Nephron progenitor cell (in vitro differentiated cells): ENCODE data around the gene PSAPL1.
"Not testable (repeated sequence)": the region's sequence is repeated elsewhere in the genome, so short reads cannot be mapped to it uniquely, and the experiment has no call there.

Source experiments
- DNase-seq: peaks from one replicate; pipeline ENCODE4 v3.0.0; 2021
- H3K27ac Mint-ChIP-seq: 2 replicates; pipeline ENCODE4 v1.8.0; 2021; ENCODE audit warnings: mild to moderate bottlenecking, moderate library complexity, mixed read lengths
- H3K27me3 Mint-ChIP-seq: 2 replicates; pipeline ENCODE4 v1.8.0; 2021; ENCODE audit warnings: mild to moderate bottlenecking, low read depth, mixed read lengths; ENCODE audit not compliant: poor library complexity
- H3K36me3 Mint-ChIP-seq: 2 replicates; pipeline ENCODE4 v1.8.0; 2021; ENCODE audit warnings: low read depth, mixed read lengths
- H3K4me1 Mint-ChIP-seq: 2 replicates; pipeline ENCODE4 v1.8.0; 2021; ENCODE audit warnings: mixed read lengths
- H3K4me3 Mint-ChIP-seq: 2 replicates; pipeline ENCODE4 v1.8.0; 2021; ENCODE audit warnings: mild to moderate bottlenecking, moderate library complexity, mixed read lengths
- H3K9me3 Mint-ChIP-seq: 2 replicates; pipeline ENCODE4 v1.8.0; 2021; ENCODE audit warnings: mild to moderate bottlenecking, moderate library complexity, mixed read lengths
- CTCF ChIP-seq: fragments of 200-600 bp; sonication (generic); IDR thresholded peaks from 2 replicates; pipeline ENCODE4 v1.5.0; 2021; ENCODE audit warnings: antibody characterized with exemption

The PSAPL1 gene

GRCh38 chr4:7458477-7458876, 23.7 kb upstream of the PSAPL1 start:
- no peak for TF ChIP-seq CTCF
- H3K27ac Mint-ChIP-seq: peak overlapping the region; percentile 74
- H3K27me3 Mint-ChIP-seq: no peaks in the 10 kb centered on the region
- peaks cover 52% of the 10 kb centered on the region for H3K4me1 Mint-ChIP-seq
- H3K9me3 Mint-ChIP-seq: no peaks in the 10 kb centered on the region
- H3K36me3 Mint-ChIP-seq: no peaks in the 10 kb centered on the region
- no peak for DNase-seq
- no peak overlapping the region for H3K4me3 Mint-ChIP-seq

DNA sequence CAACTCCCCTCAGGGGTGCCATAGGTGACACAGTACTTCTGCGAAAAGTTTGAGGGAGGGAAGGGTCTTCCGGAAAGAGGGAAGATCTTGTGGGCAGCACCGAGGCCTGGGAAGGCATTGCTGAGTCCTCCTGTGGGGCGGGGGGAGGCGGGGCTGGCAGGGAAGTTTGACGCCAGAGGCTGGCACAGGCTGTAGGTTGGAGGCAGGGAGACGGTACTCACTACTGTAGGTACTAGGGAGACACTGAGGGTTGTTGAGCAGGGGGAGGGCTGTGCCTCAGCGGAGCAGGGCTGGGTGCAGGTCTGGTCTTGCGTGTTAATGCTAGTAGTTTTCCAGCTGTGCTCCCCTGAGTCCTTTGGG, 23.3 kb upstream of the PSAPL1 start:
- Mint-ChIP-seq H3K27ac (peak overlapping the region; percentile 74), H3K36me3 (no peaks in the 10 kb centered on the region), H3K27me3 (no peaks in the 10 kb centered on the region), H3K9me3 (no peaks in the 10 kb centered on the region), H3K4me1 (peaks cover 47% of the 10 kb centered on the region), H3K4me3 (no peak overlapping the region)
- no peak for TF ChIP-seq CTCF
- DNase-seq: no peak

GRCh38 chr4:7457201-7458065, 22.7 kb upstream of the PSAPL1 start:
- Mint-ChIP-seq H3K27me3 (peaks cover 3% of the 10 kb centered on the region), H3K36me3 (no peaks in the 10 kb centered on the region), H3K4me3 (no peak overlapping the region), H3K27ac (peak overlapping the region; percentile 25), H3K4me1 (peaks cover 41% of the 10 kb centered on the region), H3K9me3 (no peaks in the 10 kb centered on the region)
- DNase-seq: no peak
- no peak for TF ChIP-seq CTCF

- H3K9me3 Mint-ChIP-seq, H3K27ac Mint-ChIP-seq, DNase-seq, H3K36me3 Mint-ChIP-seq, H3K4me3 Mint-ChIP-seq: not testable (repeated sequence)
- peaks cover 14% of the 10 kb centered on the region for H3K4me1 Mint-ChIP-seq
- peaks cover 14% of the 10 kb centered on the region for H3K27me3 Mint-ChIP-seq
Observed at GRCh38 chr4:7452802-7453201, 18.1 kb upstream of the PSAPL1 start.

DNA sequence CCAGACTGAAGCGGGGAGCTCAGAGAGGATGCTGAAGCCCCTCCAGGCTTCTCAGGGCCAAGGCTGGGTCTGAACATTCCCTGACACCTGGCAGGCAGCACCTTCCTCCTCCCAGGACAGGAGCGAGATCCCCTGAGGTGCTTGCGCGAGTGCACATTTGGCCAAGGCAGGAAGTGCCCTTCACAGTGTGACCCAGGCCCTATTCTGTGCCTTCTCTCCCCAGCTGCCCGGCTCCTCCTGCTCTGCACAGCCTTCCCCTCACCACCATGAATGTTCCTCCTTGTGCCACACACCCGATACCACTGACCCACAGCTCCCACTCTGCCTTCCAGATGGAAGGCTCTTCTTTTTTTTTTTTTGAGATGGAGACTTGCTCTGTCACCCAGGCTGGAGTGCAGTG, 17.1 kb upstream of the PSAPL1 start:
- no peak overlapping the region for H3K4me3 Mint-ChIP-seq
- no peak for TF ChIP-seq CTCF
- peaks cover 4% of the 10 kb centered on the region for H3K9me3 Mint-ChIP-seq
- H3K27ac Mint-ChIP-seq: no peak overlapping the region
- H3K36me3 Mint-ChIP-seq: no peaks in the 10 kb centered on the region
- peaks cover 21% of the 10 kb centered on the region for H3K27me3 Mint-ChIP-seq
- peaks cover 19% of the 10 kb centered on the region for H3K4me1 Mint-ChIP-seq
- no peak for DNase-seq

DNA sequence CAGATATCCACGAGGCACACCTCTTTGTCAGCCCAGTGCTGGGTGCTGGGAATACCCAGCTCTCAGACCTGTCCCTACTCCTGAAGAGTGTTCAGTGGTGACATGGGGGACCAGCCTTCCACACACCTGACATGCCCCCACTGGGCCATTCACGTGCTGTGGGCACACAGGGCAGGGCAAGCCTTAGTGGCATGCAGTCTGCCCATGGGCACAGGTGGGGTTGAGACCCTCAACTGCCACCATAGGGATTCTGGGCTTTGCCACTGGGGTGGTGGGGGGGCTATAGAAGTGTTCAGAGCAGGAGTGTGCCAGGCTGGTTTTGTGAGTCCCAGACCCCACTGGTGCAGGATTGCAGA, 16.7 kb upstream of the PSAPL1 start:
- peaks cover 4% of the 10 kb centered on the region for H3K9me3 Mint-ChIP-seq
- H3K4me1 Mint-ChIP-seq: peaks cover 19% of the 10 kb centered on the region
- TF ChIP-seq CTCF: no peak
- H3K36me3 Mint-ChIP-seq: no peaks in the 10 kb centered on the region
- H3K4me3 Mint-ChIP-seq: no peak overlapping the region
- H3K27ac Mint-ChIP-seq: no peak overlapping the region
- H3K27me3 Mint-ChIP-seq: peaks cover 21% of the 10 kb centered on the region
- no peak for DNase-seq
